HG03066 (cell line): ENCODE data around the gene VSIG10L.

Source experiments
- ATAC-seq: cut with Tn5 transposase; IDR thresholded peaks from one replicate; pipeline ENCODE4 v1.9.1; 2021; ENCODE audit warnings: low read depth; ENCODE audit not compliant: unreplicated experiment

The VSIG10L gene

GRCh38 chr19:51365965-51366388 is 24.0 kb upstream of the VSIG10L start, which contains the start of gene ETFB:
ETFB (minus strand) TSS chr19:51366388; CDS start chr19:51366326, 62 bp downstream.
- ATAC-seq = no peak

- no peak for ATAC-seq
These were observed 23.4 kb upstream of the VSIG10L start for GRCh38 chr19:51365211-51365964.

DNA sequence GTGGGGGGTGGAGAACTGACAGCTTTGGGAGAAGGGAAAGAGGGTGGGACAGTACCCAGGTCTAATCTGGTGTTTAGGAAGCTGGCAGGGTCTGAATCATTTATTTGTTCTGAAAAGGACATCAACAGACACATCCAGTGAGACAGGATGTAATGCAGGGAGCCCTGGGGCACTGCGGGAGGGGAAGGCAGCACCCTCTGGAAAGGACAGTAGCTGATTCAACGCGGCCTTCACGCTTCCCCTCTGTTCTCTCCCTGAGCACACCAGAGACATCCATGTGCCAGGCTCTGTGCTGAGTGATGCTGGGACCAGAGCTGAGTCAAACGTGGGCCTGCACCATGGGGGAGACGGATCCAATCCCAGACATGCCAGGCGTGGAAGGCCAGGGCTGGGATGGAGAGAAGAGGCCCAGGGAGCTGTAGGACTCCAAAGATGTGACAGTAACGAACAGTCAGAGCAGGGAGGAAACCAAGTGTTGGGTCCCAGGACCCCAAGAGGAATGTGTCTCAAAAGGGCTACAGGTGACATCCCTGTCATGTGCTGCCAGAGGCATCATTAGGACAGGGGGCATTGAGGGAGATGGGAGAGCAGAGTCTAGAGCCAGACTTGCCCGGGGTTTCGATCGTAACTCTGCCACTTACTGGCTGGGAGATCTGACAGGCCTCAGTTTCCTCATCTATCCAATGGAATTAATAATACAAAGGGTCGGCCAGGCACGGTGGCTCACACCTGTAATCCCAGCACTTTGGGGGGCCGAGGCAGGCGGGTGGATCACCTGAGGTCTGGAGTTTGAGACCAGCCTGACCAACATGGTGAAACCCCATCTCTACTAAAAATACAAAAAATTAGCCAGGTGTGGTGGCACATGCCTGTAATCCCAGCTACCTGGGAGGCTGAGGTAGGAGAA is 22.5 kb upstream of the VSIG10L start:
- no peak for ATAC-seq

DNA sequence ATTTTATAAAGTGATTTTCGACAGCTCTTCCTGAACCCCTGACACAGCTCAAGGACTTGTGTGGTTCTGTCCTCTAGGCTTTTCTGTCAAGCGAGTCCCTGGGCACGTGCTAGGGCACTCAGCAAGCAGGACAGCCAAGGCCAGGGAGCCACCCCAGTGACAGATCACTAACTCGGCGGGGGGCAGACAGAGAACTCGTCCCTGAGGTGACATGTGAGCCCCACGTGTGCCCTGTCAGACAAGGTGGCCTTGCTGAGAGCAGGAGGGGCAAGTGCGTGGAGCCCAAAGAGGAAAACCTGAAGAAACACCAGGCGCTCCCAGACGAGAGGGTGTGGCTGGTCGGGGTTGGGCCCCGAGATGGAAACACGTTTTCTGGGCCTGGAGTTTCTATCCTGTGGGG is 19.3 kb upstream of the VSIG10L start:
- no peak for ATAC-seq

DNA sequence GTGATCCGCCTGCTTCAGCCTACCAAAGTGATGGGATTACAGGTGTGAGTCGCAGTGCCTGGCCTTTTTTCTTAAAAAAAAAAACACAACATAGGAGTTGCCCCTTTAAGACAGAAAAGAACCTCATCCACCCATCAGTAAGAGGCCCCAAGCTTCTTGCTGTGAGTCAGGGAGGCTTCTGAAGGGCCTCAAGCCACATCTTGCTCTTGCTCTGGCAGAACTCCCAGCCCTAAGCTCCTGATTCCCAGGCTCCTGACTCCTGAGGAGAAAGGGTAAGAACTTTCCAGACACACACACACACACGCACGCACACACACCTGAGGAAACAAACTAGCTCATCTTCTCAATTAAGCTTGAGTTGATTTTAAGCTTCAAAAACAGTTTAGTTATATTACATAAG is 17.4 kb upstream of the VSIG10L start:
- ATAC-seq = no peak

GRCh38 chr19:51357952-51358351 is 16.0 kb upstream of the VSIG10L start:
- ATAC-seq = no peak

DNA sequence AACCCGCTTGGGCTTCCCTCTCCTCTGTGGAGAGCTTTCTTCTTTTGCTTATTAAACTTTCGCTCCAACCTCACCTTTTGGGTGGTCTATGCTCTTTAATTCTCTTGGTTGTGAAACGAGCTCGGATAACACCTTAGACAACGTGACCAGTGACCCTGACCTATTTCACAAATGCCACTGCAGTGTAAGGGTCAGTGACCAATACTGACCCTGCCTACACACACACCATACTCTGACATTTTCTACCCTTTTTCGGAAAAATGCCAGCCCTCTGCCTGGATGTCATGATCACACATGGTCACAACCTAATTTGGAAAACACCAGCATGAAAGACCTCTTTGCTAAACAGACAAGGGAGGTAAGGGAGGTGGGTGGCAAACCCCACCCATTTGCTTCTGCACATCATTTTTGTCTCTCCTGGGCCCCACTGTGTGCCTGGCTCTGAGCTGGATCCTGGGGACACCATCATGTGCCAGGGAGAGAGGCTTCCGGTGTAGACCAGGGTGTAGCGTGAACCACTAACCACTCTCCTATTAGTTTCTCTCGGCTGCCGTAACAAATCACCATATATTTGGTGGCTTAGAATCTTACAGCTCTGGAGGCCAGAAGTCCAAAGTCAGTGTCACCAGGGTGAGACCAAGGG is 14.3 kb upstream of the VSIG10L start:
- no peak for ATAC-seq

DNA sequence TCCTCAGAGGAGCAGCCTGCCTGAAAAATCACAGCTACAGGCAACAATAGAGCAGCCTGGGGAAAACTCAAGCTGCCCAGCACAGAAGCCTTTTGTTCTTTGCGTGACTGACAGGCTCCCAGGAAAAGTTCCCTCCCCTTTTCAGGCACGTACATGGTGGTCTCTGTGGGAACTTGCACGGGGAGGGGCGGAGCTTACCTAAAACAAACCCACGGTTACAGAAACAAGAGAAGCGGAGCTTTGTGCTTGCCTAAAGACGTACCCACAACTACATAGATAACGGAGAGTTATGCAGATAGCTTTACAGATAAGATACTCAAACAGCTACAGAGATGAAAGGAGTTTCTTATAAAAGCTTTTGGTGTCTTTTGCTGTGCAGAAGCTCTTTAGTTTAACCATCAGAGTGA is 12.8 kb upstream of the VSIG10L start:
- ATAC-seq = no peak

GRCh38 chr19:51354103-51354741 is 12.3 kb upstream of the VSIG10L start:
- ATAC-seq = no peak

DNA sequence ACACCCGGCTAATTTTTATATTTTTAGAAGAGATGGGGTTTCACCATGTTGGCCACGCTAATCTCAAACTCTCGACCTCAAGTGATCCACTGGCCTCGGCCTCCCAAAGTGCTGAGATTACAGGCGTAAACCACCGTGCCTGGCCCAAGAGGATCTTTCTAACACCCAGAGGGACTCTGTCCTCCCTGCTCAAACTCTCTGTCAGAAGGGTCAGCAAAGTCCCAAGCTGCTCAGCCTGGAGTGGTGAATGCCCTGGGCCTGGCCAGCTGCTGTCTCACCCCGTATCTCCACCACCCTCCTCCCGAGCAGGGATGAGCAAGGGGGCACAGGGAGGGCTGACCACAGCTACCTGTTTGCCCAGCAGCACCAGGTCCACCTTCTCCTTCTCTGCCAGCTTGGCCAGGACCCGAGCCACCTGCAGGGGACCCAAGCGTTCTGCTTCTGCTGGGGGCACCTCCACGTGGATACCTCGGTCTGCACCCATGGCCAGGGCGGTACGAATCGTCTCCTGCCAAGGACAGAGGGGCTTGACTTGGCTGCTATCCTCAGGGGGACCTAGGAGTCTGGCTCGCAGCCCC is 10.9 kb upstream of the VSIG10L start:
- no peak for ATAC-seq

DNA sequence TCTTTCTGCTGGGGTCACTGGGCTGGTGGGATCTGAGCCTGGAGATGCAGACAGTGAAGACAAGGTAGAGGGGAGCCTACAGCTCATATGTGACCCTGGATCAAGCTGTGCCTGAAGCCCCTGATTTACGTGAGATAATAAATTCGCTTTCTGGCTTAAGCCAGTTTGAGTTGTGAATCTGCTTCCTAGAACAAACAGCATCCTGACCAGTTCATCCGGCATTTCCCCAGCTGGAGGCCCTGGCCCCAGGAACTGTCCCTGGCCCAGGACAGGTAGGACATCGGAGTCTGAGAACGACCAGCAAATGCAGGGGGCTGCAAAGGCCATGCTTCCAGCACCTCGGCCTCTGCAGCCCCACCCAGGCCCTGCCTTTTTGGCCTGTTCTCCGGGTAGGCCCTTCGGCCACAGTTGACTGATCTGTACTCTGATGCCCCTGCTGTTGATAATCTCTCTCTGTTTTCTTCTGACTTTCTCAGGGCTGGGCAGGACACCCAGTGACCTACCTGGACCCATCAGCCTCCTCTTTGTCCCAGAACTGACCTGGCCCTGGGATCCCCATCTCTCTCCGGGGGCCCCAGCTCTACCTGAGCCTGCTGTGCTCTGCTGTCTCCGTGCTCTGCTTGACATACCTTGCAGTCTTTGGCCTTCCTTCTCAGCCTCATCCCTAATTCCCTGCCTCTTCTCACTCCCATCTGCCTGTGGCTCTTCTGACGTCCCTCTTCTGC is 9.5 kb upstream of the VSIG10L start:
- ATAC-seq = no peak

- no peak for ATAC-seq
These were observed 5.4 kb upstream of the VSIG10L start for GRCh38 chr19:51347209-51347928.

GRCh38 chr19:51346742-51347141 is 4.8 kb upstream of the VSIG10L start:
- no peak for ATAC-seq

- no peak for ATAC-seq
These were observed 3.2 kb upstream of the VSIG10L start for GRCh38 chr19:51345076-51345620.

- no peak for ATAC-seq
These were observed 961 bp upstream of the VSIG10L start for GRCh38 chr19:51342631-51343569.

GRCh38 chr19:51341066-51341465 is 873 bp downstream of the VSIG10L start:
- ATAC-seq = no peak
